GM19452 (cell line): Measurements from ENCODE around the gene PARP14.

Experiments
- ATAC-seq: cut with Tn5 transposase; IDR thresholded peaks from one replicate; pipeline ENCODE4 v1.9.1; 2021; ENCODE audit not compliant: unreplicated experiment

The PARP14 gene

GRCh38 chr3:122767540-122768372 is 87.1 kb downstream of the PARP14 start:
- no peak for ATAC-seq

GRCh38 chr3:122770521-122771202 is 90.0 kb downstream of the PARP14 start:
- ATAC-seq, result no peak

- no peak for ATAC-seq
These were observed 92.2 kb downstream of the PARP14 start for GRCh38 chr3:122772827-122773226.

- no peak for ATAC-seq
These were observed 93.4 kb downstream of the PARP14 start for GRCh38 chr3:122773944-122774509.

GRCh38 chr3:122774564-122774963 is 93.9 kb downstream of the PARP14 start:
- ATAC-seq, result no peak

- no peak for ATAC-seq
These were observed 96.2 kb downstream of the PARP14 start for GRCh38 chr3:122776675-122777468.

- no peak for ATAC-seq
These were observed 96.9 kb downstream of the PARP14 start for GRCh38 chr3:122777563-122777962.
